CD14-positive monocyte (primary cell): ENCODE measurements around the gene PTPN7. TPM values are rescaled to one million over a fixed set of nuclear protein-coding genes. Genes with fewer than 3 reads are reported as not detected.

Experiments
- DNase-seq, 3 donors: peaks; one replicate each; pipeline ENCODE4 v3.0.0-alpha.2; 2011 to 2022
- H2AFZ ChIP-seq: 2 replicates; pipeline ENCODE4 v1.6.0; 2012; ENCODE audit warnings: mild to moderate bottlenecking, low read depth, low read length, inconsistent platforms; ENCODE audit not compliant: insufficient read depth, poor library complexity, severe bottlenecking
- H3K27ac ChIP-seq, 2 donors: 1 replicate in 1 of 2; 2 replicates in 1 of 2; pipeline ENCODE4 v1.5.1; 2012 to 2013; ENCODE audit warnings: low read length in 2 of 2, control low read depth in 1 of 2, inconsistent platforms in 1 of 2, low read depth in 1 of 2, mild to moderate bottlenecking in 1 of 2
- H3K27me3 ChIP-seq, 2 donors: one replicate each; pipeline versions ENCODE4 v1.6.0 to v1.6.1; 2011 to 2013; ENCODE audit warnings: low read length in 2 of 2; ENCODE audit not compliant: control insufficient read depth in 2 of 2, insufficient read depth in 2 of 2
- H3K36me3 ChIP-seq, 2 donors: replicated peaks in 1 of 2; 1 replicate in 1 of 2; 2 replicates in 1 of 2; pipeline versions ENCODE4 v1.5.1 to v1.6.1; 2012 to 2013; ENCODE audit warnings: low read length in 2 of 2, control low read depth in 1 of 2, inconsistent platforms in 1 of 2, mild to moderate bottlenecking in 1 of 2; ENCODE audit not compliant: insufficient read depth in 2 of 2, control insufficient read depth in 1 of 2
- H3K4me1 ChIP-seq, 2 donors: 1 replicate in 1 of 2; 2 replicates in 1 of 2; pipeline versions ENCODE4 v1.5.1 to v1.6.1; 2012 to 2013; ENCODE audit warnings: low read length in 2 of 2, control low read depth in 1 of 2, inconsistent platforms in 1 of 2, mild to moderate bottlenecking in 1 of 2, moderate library complexity in 1 of 2; ENCODE audit not compliant: insufficient read depth in 2 of 2, control insufficient read depth in 1 of 2
- H3K4me2 ChIP-seq: replicated peaks from 2 replicates; pipeline ENCODE3; 2012; ENCODE audit warnings: low read length, moderate library complexity, mild to moderate bottlenecking; ENCODE audit not compliant: poor library complexity, severe bottlenecking; ENCODE audit errors: extremely low read depth
- H3K4me3 ChIP-seq, 3 experiments: fragments of 200-600 bp in 1 of 3; sonication (generic) in 1 of 3; replicated peaks in 1 of 3; 1 replicate in 2 of 3; 2 replicates in 1 of 3; pipeline ENCODE4 v1.5.1; 2011 to 2013; ENCODE audit warnings: low read length in 3 of 3, mild to moderate bottlenecking in 3 of 3, control low read depth in 2 of 3, low read depth in 2 of 3, inconsistent platforms in 1 of 3, moderate library complexity in 1 of 3
- H3K79me2 ChIP-seq: 2 replicates; pipeline ENCODE4 v1.6.0; 2012; ENCODE audit warnings: mild to moderate bottlenecking, control low read depth, inconsistent platforms, low read length, moderate library complexity; ENCODE audit not compliant: insufficient read depth
- H3K9ac ChIP-seq: 2 replicates; pipeline ENCODE4 v1.6.0; 2017; ENCODE audit warnings: low read length, mild to moderate bottlenecking; ENCODE audit not compliant: insufficient read depth, poor library complexity, severe bottlenecking
- H3K9me3 ChIP-seq, 2 donors: replicated peaks in 1 of 2; 1 replicate in 1 of 2; 2 replicates in 1 of 2; pipeline versions ENCODE4 v1.5.1 to v1.6.1; 2012 to 2013; ENCODE audit warnings: low read length in 2 of 2, control low read depth in 1 of 2; ENCODE audit not compliant: control insufficient read depth in 1 of 2, insufficient read depth in 1 of 2
- H4K20me1 ChIP-seq: 2 replicates; pipeline ENCODE4 v1.6.0; 2012; ENCODE audit warnings: mild to moderate bottlenecking, low read length, control low read depth, moderate library complexity; ENCODE audit not compliant: insufficient read depth
- H3K27ac Mint-ChIP-seq, 7 donors: one replicate each; pipeline ENCODE4 v1.8.0; 2020; ENCODE audit warnings: mild to moderate bottlenecking in 7 of 7, mixed read lengths in 7 of 7, moderate library complexity in 6 of 7, inconsistent platforms in 2 of 7
- H3K27me3 Mint-ChIP-seq, 3 donors: one replicate each; pipeline ENCODE4 v1.8.0; 2021 to 2022; ENCODE audit warnings: low read depth in 3 of 3, mild to moderate bottlenecking in 3 of 3, mixed read lengths in 3 of 3, moderate library complexity in 3 of 3, inconsistent platforms in 1 of 3
- H3K36me3 Mint-ChIP-seq, 2 donors: one replicate each; pipeline ENCODE4 v1.8.0; 2020; ENCODE audit warnings: mixed read lengths in 2 of 2, inconsistent platforms in 1 of 2, mild to moderate bottlenecking in 1 of 2
- H3K4me1 Mint-ChIP-seq: one replicate; pipeline ENCODE4 v1.8.0; 2020; ENCODE audit warnings: mild to moderate bottlenecking, mixed read lengths
- H3K4me3 Mint-ChIP-seq, 2 donors: one replicate each; pipeline ENCODE4 v1.8.0; 2020; ENCODE audit warnings: mild to moderate bottlenecking in 2 of 2, mixed read lengths in 2 of 2, moderate library complexity in 1 of 2
- H3K9me3 Mint-ChIP-seq, 7 donors: one replicate each; pipeline ENCODE4 v1.8.0; 2020 to 2022; ENCODE audit warnings: mixed read lengths in 7 of 7, mild to moderate bottlenecking in 6 of 7, moderate library complexity in 6 of 7, inconsistent platforms in 2 of 7
- CTCF ChIP-seq: fragments of 200-600 bp; IDR thresholded peaks from one replicate; pipeline ENCODE4 v1.8.0; 2022; ENCODE audit warnings: antibody characterized with exemption, mild to moderate bottlenecking
- WGBS: methylation state at CpG from one replicate; pipeline ENCODE4 v1.1.5; 2013; ENCODE audit warnings: missing lambda C conversion rate; ENCODE audit not compliant: insufficient coverage; 5-methylcytosine and 5-hydroxymethylcytosine counted together
- intact Hi-C, 2 donors: fragments of 100-400 bp; cut with micrococcal nuclease; formaldehyde crosslinking; loops; one replicate each; pipeline versions ENCODE4 v1.15.0 to v1.15.1; 2023
- polyA plus RNA-seq, 3 donors: library from polyadenylated mRNA; depleted of rRNA in 1 of 3; unstranded in 2 of 3; stranded (reverse) in 1 of 3; fragments of 300-500 nt in 2 of 3; fragments of >200 nt in 1 of 3; fragmentation: Illumina TruSeq in 2 of 3; gene quantifications; 1 replicate in 2 of 3; 2 replicates in 1 of 3; pipeline ENCODE4 v1.2.3, GENCODE V29; 2012 to 2021

Gene PTPN7
- polyA plus RNA-seq, 3 donors, result 4.0 to 18.8 (median 8.3) TPM

DNA sequence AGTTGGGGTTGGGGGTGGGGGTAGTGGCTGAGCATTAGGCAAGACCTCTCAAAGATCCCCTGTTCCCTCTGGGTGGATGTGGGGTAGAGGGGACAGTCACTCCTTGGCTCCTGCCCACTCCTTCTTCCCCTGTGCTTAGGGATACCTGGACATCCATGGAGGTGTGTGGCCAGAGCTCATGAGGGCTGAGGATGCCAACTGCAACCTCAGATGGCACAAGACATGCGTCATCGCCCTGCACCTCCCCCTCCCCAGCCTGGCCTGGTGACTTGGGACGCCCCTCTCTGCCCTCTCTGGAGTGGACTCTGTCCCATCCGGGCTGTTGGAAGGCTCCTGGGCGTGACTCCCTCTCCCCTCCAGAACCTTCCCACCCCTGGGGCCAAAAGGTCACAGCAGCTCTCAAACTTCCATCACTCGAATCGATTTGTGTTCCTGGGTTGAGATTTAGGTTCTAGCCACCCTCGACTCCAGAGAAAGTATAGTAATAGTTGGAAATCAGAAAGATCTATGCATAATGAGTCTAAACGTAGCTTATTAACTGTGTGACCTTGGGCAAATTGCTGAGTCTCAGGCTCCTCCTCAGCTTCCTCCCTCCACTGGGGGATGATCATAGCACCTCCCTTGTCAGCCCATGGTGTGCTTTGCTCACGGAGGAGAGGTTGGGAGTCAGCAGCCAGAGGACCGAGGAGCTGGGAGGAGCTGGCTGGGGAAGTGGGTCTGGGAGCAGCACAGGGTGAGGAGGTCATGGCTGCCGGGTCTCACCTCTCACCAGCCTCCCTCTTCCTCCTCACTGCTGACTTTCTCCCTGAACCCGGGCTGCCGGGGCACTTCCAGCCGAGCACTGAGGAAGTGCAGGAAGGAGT, 2.2 kb upstream of the PTPN7 start:
- no peaks in the 10 kb centered on the region for H3K9me3 Mint-ChIP-seq
- H3K4me2 ChIP-seq, result peak overlapping the region; percentile 96
- peak overlapping the region; percentile 76 for H2AFZ ChIP-seq
- H3K9ac ChIP-seq, result peak overlapping the region; percentile 80
- H3K79me2 ChIP-seq, result peaks cover 47% of the 10 kb centered on the region
- peaks cover 4 to 9% (median 6%) of the 10 kb centered on the region in 3 donors for H3K27me3 Mint-ChIP-seq
- peak overlapping the region; percentile 34 to 96 for H3K4me3 Mint-ChIP-seq
- intact Hi-C loops, result loop anchor here in 1 of 2 donors (1.0 kb wide), 1 partner anchor 19 kb away; no protein-coding TSS in a partner anchor
- peak overlapping the region in 1 of 3 experiments; percentile 82 for H3K4me3 ChIP-seq
- no peaks in the 10 kb centered on the region for H3K9me3 ChIP-seq
- peaks cover 2% of the 10 kb centered on the region in 2 donors for H3K36me3 Mint-ChIP-seq
- H3K27ac ChIP-seq, result peak overlapping the region in 1 of 2 donors; percentile 94
- no peaks in the 10 kb centered on the region for H4K20me1 ChIP-seq
- TF ChIP-seq CTCF, result no peak
- WGBS, result 15% methylated on average over 8 of the region's 15 CpGs
- peaks cover 46 to 57% of the 10 kb centered on the region in 2 donors for H3K4me1 ChIP-seq
- H3K36me3 ChIP-seq, result no peaks in the 10 kb centered on the region
- no peaks in the 10 kb centered on the region for H3K27me3 ChIP-seq
- H3K27ac Mint-ChIP-seq, result peak overlapping the region in 5 of 7 donors; percentile 35 to 84 (median 57)
- peaks cover 63% of the 10 kb centered on the region for H3K4me1 Mint-ChIP-seq
- DNase-seq, result peak; percentile 36 to 51 (median 46)

DNA sequence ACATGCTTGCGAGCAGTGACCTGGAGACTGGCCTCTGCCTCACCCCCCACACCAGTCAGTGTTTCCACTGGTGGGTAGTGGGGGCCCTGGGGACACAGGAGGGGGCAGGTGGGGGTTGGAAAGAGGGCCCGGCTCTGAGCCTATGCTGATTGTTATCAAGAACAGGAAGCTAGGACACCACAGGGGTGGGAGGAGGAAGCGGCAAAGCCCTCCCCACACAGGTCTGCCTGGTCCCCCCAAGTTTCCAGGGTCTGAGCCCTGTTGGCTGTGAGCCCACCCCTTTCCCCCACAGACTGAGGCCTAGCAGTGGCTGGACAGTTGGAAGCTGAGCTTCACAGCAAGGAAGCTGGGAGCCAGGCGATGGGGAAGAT, 1.6 kb upstream of the PTPN7 start:
- Mint-ChIP-seq H3K27ac (peak overlapping the region in 5 of 7 donors; percentile 13 to 84 (median 50)), H3K36me3 (peaks cover 5 to 8% of the 10 kb centered on the region in 2 donors), H3K4me3 (peak overlapping the region; percentile 39 to 96), H3K27me3 (peaks cover 2 to 5% (median 4%) of the 10 kb centered on the region in 3 donors), H3K4me1 (peaks cover 67% of the 10 kb centered on the region), H3K9me3 (no peaks in the 10 kb centered on the region)
- intact Hi-C loops, result loop anchor here in 1 of 2 donors (1.0 kb wide), 1 partner anchor 19 kb away; no protein-coding TSS in a partner anchor
- Histone ChIP-seq H3K79me2 (peaks cover 52% of the 10 kb centered on the region), H4K20me1 (no peaks in the 10 kb centered on the region), H3K4me2 (peak overlapping the region; percentile 96), H3K27ac (peak overlapping the region in 1 of 2 donors; percentile 94), H2AFZ (peak overlapping the region; percentile 76), H3K36me3 (peaks cover 0 to under 1% of the 10 kb centered on the region in 2 donors), H3K4me3 (peak overlapping the region in 2 of 3 experiments; percentile 1 to 82), H3K4me1 (peaks cover 46 to 57% of the 10 kb centered on the region in 2 donors), H3K9me3 (no peaks in the 10 kb centered on the region), H3K9ac (peak overlapping the region; percentile 80), H3K27me3 (no peaks in the 10 kb centered on the region)
- no CpG with 5 or more reads among the region's 4 CpGs for WGBS
- TF ChIP-seq CTCF, result no peak
- DNase-seq, result peak in 1 of 3 donors; percentile 28
